Breast epithelium (tissue), 3 donors: ENCODE data around the gene SOX15.

ENCODE experiments used
- POLR2A ChIP-seq: fragments of 450-650 bp; IDR thresholded peaks from one replicate; pipeline ENCODE4 v1.6.1; 2016; ENCODE audit warnings: antibody characterized with exemption, mild to moderate bottlenecking, moderate library complexity
- POLR2AphosphoS5 ChIP-seq, 3 donors: sonication (generic); formaldehyde crosslinking; IDR thresholded peaks; one replicate each; pipeline ENCODE4 v1.6.1; 2017; ENCODE audit warnings: antibody characterized with exemption in 3 of 3
- TF ChIP-seq, protein P1 (sequence below), 3 donors: fragments of 450-650 bp; IDR thresholded peaks; one replicate each; pipeline ENCODE4 v1.5.1; 2016 to 2017; ENCODE audit warnings: antibody characterized with exemption in 3 of 3, mild to moderate bottlenecking in 3 of 3, moderate library complexity in 3 of 3

DNA sequence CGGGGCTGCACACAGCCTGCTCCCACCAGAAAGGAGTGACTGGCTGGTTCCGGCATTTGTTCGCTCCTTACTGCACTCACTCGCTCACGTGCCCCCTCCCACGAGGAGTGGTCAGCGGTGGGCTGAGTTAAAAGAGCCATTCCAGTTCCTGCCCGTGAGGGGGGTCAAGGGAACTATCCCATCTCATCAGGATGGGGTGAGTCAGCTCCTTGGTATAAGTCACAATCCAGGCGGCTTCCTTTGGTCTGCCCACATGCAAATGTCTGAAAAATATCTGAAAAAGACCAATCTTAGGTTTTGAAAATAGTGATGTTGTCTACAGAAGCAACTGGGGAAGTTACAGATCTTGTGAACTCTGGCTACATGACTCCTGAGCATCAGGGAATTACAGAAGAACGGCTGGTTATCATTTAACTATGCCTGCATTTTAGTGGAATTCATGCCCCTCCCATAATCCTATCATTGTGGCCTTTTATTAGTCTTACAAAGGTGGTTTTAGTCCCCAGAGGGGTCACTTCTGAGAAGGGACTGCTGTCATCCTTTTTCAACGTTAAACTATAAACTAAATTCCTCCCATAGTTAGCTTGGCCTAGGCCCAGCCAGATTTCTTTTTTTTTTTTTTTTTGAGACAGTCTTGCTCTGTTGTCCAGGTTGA lies 50.9 kb downstream of the SOX15 start:
- TF ChIP-seq, protein P1, sequence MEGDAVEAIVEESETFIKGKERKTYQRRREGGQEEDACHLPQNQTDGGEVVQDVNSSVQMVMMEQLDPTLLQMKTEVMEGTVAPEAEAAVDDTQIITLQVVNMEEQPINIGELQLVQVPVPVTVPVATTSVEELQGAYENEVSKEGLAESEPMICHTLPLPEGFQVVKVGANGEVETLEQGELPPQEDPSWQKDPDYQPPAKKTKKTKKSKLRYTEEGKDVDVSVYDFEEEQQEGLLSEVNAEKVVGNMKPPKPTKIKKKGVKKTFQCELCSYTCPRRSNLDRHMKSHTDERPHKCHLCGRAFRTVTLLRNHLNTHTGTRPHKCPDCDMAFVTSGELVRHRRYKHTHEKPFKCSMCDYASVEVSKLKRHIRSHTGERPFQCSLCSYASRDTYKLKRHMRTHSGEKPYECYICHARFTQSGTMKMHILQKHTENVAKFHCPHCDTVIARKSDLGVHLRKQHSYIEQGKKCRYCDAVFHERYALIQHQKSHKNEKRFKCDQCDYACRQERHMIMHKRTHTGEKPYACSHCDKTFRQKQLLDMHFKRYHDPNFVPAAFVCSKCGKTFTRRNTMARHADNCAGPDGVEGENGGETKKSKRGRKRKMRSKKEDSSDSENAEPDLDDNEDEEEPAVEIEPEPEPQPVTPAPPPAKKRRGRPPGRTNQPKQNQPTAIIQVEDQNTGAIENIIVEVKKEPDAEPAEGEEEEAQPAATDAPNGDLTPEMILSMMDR (IDR thresholded peaks at IDR 0.05), result no peak
- TF ChIP-seq POLR2AphosphoS5 (IDR thresholded peaks at IDR 0.05) (no peak), POLR2A (no peak)
